Gastroesophageal sphincter (tissue), 3 donors: Measurements from ENCODE around the gene LRRC75A.

Source experiments
- CTCF ChIP-seq, 4 experiments: fragments of 200-600 bp in 2 of 4; fragments of 450-650 bp in 2 of 4; sonication (generic) in 1 of 4; IDR thresholded peaks; one replicate each; pipeline ENCODE4 v1.5.1; 2017 to 2019; ENCODE audit warnings: antibody characterized with exemption in 4 of 4, mild to moderate bottlenecking in 2 of 4, moderate library complexity in 2 of 4
- EP300 ChIP-seq: sonication (generic); formaldehyde crosslinking; IDR thresholded peaks from one replicate; pipeline ENCODE4 v1.6.1; 2017; ENCODE audit warnings: antibody characterized with exemption, mild to moderate bottlenecking
- POLR2A ChIP-seq, 2 donors: fragments of 450-650 bp; IDR thresholded peaks; one replicate each; pipeline ENCODE4 v1.6.1; 2017; ENCODE audit warnings: antibody characterized with exemption in 2 of 2, mild to moderate bottlenecking in 2 of 2, moderate library complexity in 1 of 2
- POLR2AphosphoS5 ChIP-seq: sonication (generic); formaldehyde crosslinking; IDR thresholded peaks from one replicate; pipeline ENCODE4 v1.6.1; 2017; ENCODE audit warnings: antibody characterized with exemption

- TF ChIP-seq CTCF (IDR thresholded peaks at IDR 0.05): no peak
- TF ChIP-seq POLR2A (IDR thresholded peaks at IDR 0.05): no peak
- no peak for TF ChIP-seq EP300
- no peak for TF ChIP-seq POLR2AphosphoS5
These were observed 14.3 kb downstream of the LRRC75A start for GRCh38 chr17:16477666-16478065.
